22Rv1 (cell line): ENCODE results near the gene SRSF1.

Source experiments
- ZFX ChIP-seq: fragments of 450-650 bp; IDR thresholded peaks from 2 replicates; pipeline ENCODE4 v1.6.1; 2017; ENCODE audit warnings: antibody characterized with exemption, borderline replicate concordance
- TF ChIP-seq, protein P1 (sequence below): fragments of 450-650 bp; IDR thresholded peaks from 2 replicates; pipeline ENCODE4 v1.5.1; 2017; ENCODE audit warnings: mild to moderate bottlenecking

DNA sequence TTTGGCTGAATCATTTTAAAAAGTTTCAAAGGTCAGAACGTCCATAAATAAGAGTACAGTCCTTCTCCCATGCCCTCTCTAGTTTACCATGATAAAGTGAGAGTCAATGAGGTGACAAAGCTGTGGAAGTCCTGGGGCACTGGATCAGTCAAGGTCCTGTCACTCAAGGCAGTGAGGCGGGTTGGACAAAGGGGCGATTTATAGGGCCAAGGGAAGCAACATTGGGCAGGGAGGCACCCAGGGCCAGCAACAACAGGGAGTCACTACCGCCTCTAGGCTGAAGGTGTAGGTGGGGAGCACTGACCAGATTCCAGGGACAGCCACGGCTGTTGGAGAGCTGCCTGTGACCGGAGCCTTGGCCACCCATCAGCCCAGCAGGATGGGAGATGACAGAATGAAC lies 47.6 kb upstream of the SRSF1 start:
- TF ChIP-seq, protein P1, sequence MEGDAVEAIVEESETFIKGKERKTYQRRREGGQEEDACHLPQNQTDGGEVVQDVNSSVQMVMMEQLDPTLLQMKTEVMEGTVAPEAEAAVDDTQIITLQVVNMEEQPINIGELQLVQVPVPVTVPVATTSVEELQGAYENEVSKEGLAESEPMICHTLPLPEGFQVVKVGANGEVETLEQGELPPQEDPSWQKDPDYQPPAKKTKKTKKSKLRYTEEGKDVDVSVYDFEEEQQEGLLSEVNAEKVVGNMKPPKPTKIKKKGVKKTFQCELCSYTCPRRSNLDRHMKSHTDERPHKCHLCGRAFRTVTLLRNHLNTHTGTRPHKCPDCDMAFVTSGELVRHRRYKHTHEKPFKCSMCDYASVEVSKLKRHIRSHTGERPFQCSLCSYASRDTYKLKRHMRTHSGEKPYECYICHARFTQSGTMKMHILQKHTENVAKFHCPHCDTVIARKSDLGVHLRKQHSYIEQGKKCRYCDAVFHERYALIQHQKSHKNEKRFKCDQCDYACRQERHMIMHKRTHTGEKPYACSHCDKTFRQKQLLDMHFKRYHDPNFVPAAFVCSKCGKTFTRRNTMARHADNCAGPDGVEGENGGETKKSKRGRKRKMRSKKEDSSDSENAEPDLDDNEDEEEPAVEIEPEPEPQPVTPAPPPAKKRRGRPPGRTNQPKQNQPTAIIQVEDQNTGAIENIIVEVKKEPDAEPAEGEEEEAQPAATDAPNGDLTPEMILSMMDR: no peak
- no peak for TF ChIP-seq ZFX
